ENCODE measurements around the gene AP3B1.

Gene AP3B1

DNA sequence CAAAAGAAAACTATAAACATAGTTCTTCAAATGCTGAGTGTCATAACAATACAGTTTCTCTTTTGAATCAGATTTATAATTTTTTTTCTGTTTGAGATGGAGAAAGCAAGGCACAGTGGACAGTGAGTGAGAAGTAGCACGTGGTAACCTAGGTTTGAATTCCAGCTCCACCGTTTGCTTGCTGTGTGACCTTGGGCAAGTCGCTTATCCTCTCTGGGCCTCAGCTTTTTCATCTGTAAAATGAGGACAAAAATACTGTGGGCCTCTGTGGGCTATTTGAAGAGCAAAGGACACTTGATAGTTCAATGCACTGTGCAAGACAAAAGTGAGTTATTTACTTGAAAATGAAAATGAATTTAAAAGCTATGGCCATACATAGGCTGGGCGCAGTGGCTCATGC, 330.7 kb downstream of the AP3B1 start:
- TF ChIP-seq, protein P1, sequence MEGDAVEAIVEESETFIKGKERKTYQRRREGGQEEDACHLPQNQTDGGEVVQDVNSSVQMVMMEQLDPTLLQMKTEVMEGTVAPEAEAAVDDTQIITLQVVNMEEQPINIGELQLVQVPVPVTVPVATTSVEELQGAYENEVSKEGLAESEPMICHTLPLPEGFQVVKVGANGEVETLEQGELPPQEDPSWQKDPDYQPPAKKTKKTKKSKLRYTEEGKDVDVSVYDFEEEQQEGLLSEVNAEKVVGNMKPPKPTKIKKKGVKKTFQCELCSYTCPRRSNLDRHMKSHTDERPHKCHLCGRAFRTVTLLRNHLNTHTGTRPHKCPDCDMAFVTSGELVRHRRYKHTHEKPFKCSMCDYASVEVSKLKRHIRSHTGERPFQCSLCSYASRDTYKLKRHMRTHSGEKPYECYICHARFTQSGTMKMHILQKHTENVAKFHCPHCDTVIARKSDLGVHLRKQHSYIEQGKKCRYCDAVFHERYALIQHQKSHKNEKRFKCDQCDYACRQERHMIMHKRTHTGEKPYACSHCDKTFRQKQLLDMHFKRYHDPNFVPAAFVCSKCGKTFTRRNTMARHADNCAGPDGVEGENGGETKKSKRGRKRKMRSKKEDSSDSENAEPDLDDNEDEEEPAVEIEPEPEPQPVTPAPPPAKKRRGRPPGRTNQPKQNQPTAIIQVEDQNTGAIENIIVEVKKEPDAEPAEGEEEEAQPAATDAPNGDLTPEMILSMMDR (IDR thresholded peaks at IDR 0.05; ENCODE audit: low read depth, low read length) = no peak
- no peak overlapping the region for H3K4me3 ChIP-seq (ENCODE audit: low read depth, low read length)

DNA sequence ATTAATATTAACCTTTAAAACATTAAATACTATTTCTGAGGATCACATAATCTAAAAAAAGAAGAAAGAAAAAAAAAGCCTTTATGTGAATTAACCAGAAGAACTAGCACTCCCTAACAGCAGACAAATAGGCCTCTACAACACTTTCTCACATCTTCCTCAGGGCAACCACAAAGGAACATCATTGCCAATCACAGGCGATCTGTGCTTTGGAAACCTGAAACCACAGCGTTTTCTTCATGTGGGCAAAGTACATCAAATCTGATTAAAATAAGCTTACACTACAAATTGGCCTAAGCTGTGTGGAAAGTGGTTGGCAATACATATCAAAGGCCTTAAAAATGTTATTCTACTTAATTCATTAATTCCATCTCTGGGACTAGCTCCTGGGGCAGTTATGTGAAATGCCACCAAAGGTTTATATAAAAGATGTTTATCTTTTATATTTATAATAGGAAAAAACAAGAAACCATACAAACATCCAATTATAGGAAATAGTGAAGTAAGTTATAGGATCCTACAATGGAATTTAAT, 333.6 kb downstream of the AP3B1 start:
- TF ChIP-seq, protein P1 (IDR thresholded peaks at IDR 0.05; ENCODE audit: low read depth, low read length) = no peak
- no peak overlapping the region for H3K4me3 ChIP-seq (ENCODE audit: low read depth, low read length)

DNA sequence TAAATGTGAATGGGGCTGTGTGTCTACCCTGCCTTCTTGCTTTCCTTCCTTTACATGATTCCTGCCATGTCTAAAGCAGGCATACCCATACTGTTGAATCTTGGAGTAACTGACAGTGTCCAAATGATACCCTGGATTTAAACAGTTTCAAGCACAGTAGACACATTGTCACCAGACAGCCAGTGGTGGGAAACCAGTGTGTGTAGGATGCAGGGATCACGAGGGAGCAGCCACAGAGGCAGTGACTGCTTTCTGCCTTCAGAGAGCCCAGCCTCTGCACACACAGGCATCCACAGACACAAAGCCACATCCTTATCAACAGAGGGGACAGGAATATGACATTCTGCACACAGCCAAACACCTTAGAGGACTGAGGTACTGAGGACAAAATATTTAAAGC, 334.2 kb downstream of the AP3B1 start:
- H3K4me3 ChIP-seq (ENCODE audit: low read depth, low read length) = no peak overlapping the region
- TF ChIP-seq, protein P1 (IDR thresholded peaks at IDR 0.05; ENCODE audit: low read depth, low read length) = no peak

DNA sequence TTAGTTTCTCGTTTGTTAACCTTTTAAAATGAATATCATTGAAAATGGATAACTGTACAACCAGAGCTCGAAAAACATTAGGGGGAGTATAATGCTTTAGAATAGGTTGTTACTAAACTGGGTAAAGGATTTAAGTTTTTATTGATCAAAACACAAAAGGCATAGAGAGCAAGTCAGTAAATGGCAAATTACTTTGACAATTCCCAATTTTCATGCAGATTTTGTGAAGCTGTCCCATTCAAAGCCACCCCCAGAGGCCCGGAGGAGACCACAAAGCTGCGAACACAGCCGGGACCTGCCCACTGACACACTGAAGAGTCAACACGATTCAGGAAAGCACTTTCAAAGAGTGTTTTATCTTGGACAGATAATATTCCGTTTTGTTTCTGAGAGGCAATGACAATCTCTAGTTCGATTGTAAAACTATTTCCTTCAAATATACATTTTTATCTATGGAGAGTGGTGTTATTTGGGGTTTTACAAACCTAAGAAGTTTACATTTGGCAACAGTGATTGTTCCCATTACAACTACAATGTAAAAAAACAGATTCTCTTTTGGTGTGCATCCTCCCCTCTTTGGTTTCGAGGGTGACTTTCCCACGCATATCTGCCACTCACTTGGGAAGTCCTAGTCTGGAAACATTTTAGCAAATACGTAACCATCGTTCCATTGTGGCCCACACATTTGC, 335.7 kb downstream of the AP3B1 start:
- H3K4me3 ChIP-seq (ENCODE audit: low read depth, low read length) = no peak overlapping the region
- TF ChIP-seq, protein P1 (IDR thresholded peaks at IDR 0.05; ENCODE audit: low read depth, low read length) = no peak

DNA sequence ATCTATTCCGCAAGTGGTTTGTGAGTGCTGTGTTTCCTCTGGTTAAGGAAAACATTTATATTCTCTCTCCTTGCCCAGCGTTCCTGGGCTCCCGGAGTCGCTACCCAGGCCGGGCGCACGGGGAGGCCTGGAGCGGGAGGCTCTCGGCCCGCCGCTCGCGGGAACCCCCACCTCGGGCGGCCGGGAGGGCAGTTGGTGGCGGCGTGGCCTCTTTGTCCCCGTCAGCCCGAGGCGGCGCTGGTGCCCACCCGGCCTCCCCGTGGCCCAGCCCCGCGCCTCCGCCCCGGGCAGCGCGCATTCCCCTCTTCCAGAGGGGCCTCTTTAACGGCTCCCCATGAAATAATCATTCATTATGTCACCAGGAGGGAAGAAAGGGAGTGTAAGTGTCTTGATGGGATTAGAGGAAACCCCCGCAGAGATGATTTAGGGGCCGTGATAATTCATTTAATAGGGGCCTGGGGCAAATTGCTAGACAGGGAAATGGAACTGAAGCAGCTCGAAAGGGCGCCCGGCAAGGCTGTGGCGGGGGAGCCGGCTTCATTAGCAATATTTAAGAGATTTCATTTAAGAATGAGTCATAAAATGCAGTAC, 336.5 kb downstream of the AP3B1 start:
- TF ChIP-seq, protein P1 (IDR thresholded peaks at IDR 0.05; ENCODE audit: low read depth, low read length) = no peak
- H3K4me3 ChIP-seq (ENCODE audit: low read depth, low read length) = no peak overlapping the region

DNA sequence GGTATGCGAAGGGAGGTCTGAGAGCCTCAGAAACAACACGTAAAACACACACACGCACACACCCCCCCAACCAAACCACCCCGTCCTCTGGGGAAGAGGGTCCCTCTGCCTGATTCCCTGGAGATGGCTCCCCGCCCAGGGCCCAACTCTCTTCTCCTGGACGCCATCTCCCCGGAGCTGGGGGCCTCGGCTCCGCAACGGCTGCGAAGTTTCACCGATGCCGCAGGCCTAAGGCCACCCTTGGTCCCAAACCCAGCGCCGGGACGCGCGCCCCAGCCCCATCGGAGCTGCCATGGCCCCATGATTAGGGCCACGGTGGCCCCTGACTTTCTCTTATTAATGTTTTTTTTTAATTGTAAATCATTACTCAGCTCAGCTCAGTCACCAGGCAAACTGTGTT, 337.0 kb downstream of the AP3B1 start:
- no peak overlapping the region for H3K4me3 ChIP-seq (ENCODE audit: low read depth, low read length)
- TF ChIP-seq, protein P1 (IDR thresholded peaks at IDR 0.05; ENCODE audit: low read depth, low read length) = no peak

DNA sequence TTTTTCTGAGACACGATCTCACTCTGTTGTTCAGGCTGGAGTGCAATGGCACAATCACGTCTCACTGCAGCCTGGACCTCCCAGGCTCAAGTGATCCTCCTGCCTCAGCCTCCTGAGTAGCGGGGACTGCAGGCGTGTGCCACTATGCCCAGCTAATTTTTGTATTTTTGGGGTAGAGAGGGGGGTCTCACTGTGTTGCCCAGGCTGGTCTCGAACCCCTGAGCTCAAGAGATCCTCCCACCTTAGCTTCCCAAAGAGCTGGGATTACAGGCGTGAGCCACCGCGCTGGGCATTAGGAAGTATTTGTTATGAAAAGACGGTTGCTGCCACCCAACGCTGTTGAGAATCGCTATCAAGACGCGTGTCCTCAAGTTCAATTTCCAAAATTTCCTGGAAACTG, 337.4 kb downstream of the AP3B1 start:
- TF ChIP-seq, protein P1 (IDR thresholded peaks at IDR 0.05; ENCODE audit: low read depth, low read length) = no peak
- H3K4me3 ChIP-seq (ENCODE audit: low read depth, low read length) = no peak overlapping the region
